Gastroesophageal sphincter (tissue), 4 donors: ENCODE measurements around the gene ACOXL. TPM values are rescaled to one million over a fixed set of nuclear protein-coding genes. Genes with fewer than 3 reads are reported as not detected.

Source experiments
- ATAC-seq: fragments of 150-250 bp; one replicate; pipeline ENCODE4 v1.9.1; 2016; ENCODE audit warnings: mild to moderate bottlenecking, moderate library complexity
- H3K27ac ChIP-seq, 4 donors: fragments of 200-600 bp; sonication (generic) in 3 of 4; 1 replicate in 3 of 4; 2 replicates in 1 of 4; pipeline ENCODE4 v1.5.1; 2016 to 2019
- H3K27me3 ChIP-seq: fragments of 200-600 bp; sonication (generic); one replicate; pipeline ENCODE4 v1.5.1; 2019
- H3K36me3 ChIP-seq, 2 donors: fragments of 200-600 bp; sonication (generic); one replicate each; pipeline ENCODE4 v1.5.1; 2019; ENCODE audit warnings: control low read depth in 1 of 2
- H3K4me1 ChIP-seq, 3 donors: fragments of 200-600 bp; sonication (generic); 1 replicate in 2 of 3; 2 replicates in 1 of 3; pipeline ENCODE4 v1.5.1; 2016 to 2019; ENCODE audit warnings: control low read depth in 2 of 3
- H3K4me3 ChIP-seq, 2 donors: fragments of 200-600 bp; sonication (generic); one replicate each; pipeline ENCODE4 v1.5.1; 2019; ENCODE audit warnings: mild to moderate bottlenecking in 1 of 2, moderate library complexity in 1 of 2
- H3K9me3 ChIP-seq, 3 donors: fragments of 200-600 bp; sonication (generic); one replicate each; pipeline ENCODE4 v1.5.1; 2017 to 2019; ENCODE audit warnings: control low read depth in 2 of 3
- CTCF ChIP-seq, 4 experiments: fragments of 200-600 bp in 2 of 4; fragments of 450-650 bp in 2 of 4; sonication (generic) in 1 of 4; IDR thresholded peaks; one replicate each; pipeline ENCODE4 v1.5.1; 2017 to 2019; ENCODE audit warnings: antibody characterized with exemption in 4 of 4, mild to moderate bottlenecking in 2 of 4, moderate library complexity in 2 of 4
- EP300 ChIP-seq: sonication (generic); formaldehyde crosslinking; IDR thresholded peaks from one replicate; pipeline ENCODE4 v1.6.1; 2017; ENCODE audit warnings: antibody characterized with exemption, mild to moderate bottlenecking
- POLR2A ChIP-seq, 2 donors: fragments of 450-650 bp; IDR thresholded peaks; one replicate each; pipeline ENCODE4 v1.6.1; 2017; ENCODE audit warnings: antibody characterized with exemption in 2 of 2, mild to moderate bottlenecking in 2 of 2, moderate library complexity in 1 of 2
- POLR2AphosphoS5 ChIP-seq: sonication (generic); formaldehyde crosslinking; IDR thresholded peaks from one replicate; pipeline ENCODE4 v1.6.1; 2017; ENCODE audit warnings: antibody characterized with exemption
- WGBS, 2 donors: methylation state at CpG; one replicate each; pipeline ENCODE4 v1.1.5; 2018; ENCODE audit warnings: low coverage in 1 of 2; 5-methylcytosine and 5-hydroxymethylcytosine counted together
- total RNA-seq, 4 donors: library from RNA; depleted of rRNA; stranded (reverse); fragments of >200 nt; gene quantifications; one replicate each; pipeline ENCODE4 v1.1.0, GENCODE V29; 2016

The ACOXL gene
- total RNA-seq, 4 donors from 2014 or later, result not detected

GRCh38 chr2:110816404-110817365, 84.3 kb downstream of the ACOXL start:
- no peaks in the 10 kb centered on the region for H3K27me3 ChIP-seq
- ATAC-seq, result no peak
- 77 to 81% methylated on average over 3 to 6 of the region's 12 CpGs for WGBS, 2 donors

GRCh38 chr2:110818767-110819481, 86.6 kb downstream of the ACOXL start:
- 58 to 95% methylated on average over 3 to 7 of the region's 8 CpGs for WGBS, 2 donors
- Histone ChIP-seq H3K27ac (no peak overlapping the region), H3K4me3 (no peak overlapping the region), H3K9me3 (peaks cover 0 to 14% (median 0%) of the 10 kb centered on the region in 3 donors), H3K27me3 (no peaks in the 10 kb centered on the region), H3K36me3 (no peaks in the 10 kb centered on the region), H3K4me1 (no peaks in the 10 kb centered on the region)
- ATAC-seq, result no peak
- TF ChIP-seq POLR2AphosphoS5, result no peak
- TF ChIP-seq EP300, result no peak
- no peak for TF ChIP-seq POLR2A (IDR thresholded peaks at IDR 0.05)
- no peak for TF ChIP-seq CTCF (IDR thresholded peaks at IDR 0.05)

More at GRCh38 chr2:110816404-110817365, 84.3 kb downstream of the ACOXL start:
- Histone ChIP-seq H3K4me1 (no peaks in the 10 kb centered on the region), H3K4me3 (no peak overlapping the region), H3K27ac (no peak overlapping the region), H3K36me3 (no peaks in the 10 kb centered on the region), H3K9me3 (no peaks in the 10 kb centered on the region)
- no peak for TF ChIP-seq POLR2AphosphoS5

- no peaks in the 10 kb centered on the region for H3K4me1 ChIP-seq
- H3K27ac ChIP-seq, result no peak overlapping the region
- no peak overlapping the region for H3K4me3 ChIP-seq
- H3K9me3 ChIP-seq, result peaks cover 0 to 22% (median 0%) of the 10 kb centered on the region in 3 donors
- TF ChIP-seq CTCF (IDR thresholded peaks at IDR 0.05), result no peak
- no peak for TF ChIP-seq EP300
- no peak for TF ChIP-seq POLR2AphosphoS5
- TF ChIP-seq POLR2A (IDR thresholded peaks at IDR 0.05), result no peak
- WGBS, 2 donors, result no CpG with 5 or more reads among the region's 3 CpGs
- no peak for ATAC-seq
- no peaks in the 10 kb centered on the region for H3K36me3 ChIP-seq
- no peaks in the 10 kb centered on the region for H3K27me3 ChIP-seq
Observed at GRCh38 chr2:110819711-110820110, 87.3 kb downstream of the ACOXL start.

- no peaks in the 10 kb centered on the region for H3K27me3 ChIP-seq
- H3K9me3 ChIP-seq, result peaks cover 0 to 26% (median 0%) of the 10 kb centered on the region in 3 donors
- no peaks in the 10 kb centered on the region for H3K36me3 ChIP-seq
- H3K4me3 ChIP-seq, result no peak overlapping the region
- WGBS, 2 donors, result 20 to 78% methylated on average over 1 to 2 of the region's 2 CpGs
- no peak overlapping the region for H3K27ac ChIP-seq
- no peak for ATAC-seq
- H3K4me1 ChIP-seq, result no peaks in the 10 kb centered on the region
- no peak for TF ChIP-seq POLR2A (IDR thresholded peaks at IDR 0.05)
- TF ChIP-seq CTCF (IDR thresholded peaks at IDR 0.05), result no peak
- TF ChIP-seq EP300, result no peak
- TF ChIP-seq POLR2AphosphoS5, result no peak
Observed at GRCh38 chr2:110820128-110820527, 87.8 kb downstream of the ACOXL start.

- 93 to 95% methylated on average over 3 of the region's 3 CpGs for WGBS, 2 donors
- no peaks in the 10 kb centered on the region for H3K27me3 ChIP-seq
- ATAC-seq, result no peak
Observed at GRCh38 chr2:110823165-110823564, 90.8 kb downstream of the ACOXL start.

More at GRCh38 chr2:110823165-110823564, 90.8 kb downstream of the ACOXL start:
- H3K4me3 ChIP-seq, result no peak overlapping the region
- no peaks in the 10 kb centered on the region for H3K4me1 ChIP-seq
- H3K36me3 ChIP-seq, result no peaks in the 10 kb centered on the region
- TF ChIP-seq CTCF (IDR thresholded peaks at IDR 0.05), result no peak
- TF ChIP-seq POLR2A (IDR thresholded peaks at IDR 0.05), result no peak
- no peak for TF ChIP-seq EP300
- no peak for TF ChIP-seq POLR2AphosphoS5
- H3K27ac ChIP-seq, result no peak overlapping the region
- peaks cover 0 to 32% (median 0%) of the 10 kb centered on the region in 3 donors for H3K9me3 ChIP-seq
